ENCODE results near the gene TULP4.

The TULP4 gene

DNA sequence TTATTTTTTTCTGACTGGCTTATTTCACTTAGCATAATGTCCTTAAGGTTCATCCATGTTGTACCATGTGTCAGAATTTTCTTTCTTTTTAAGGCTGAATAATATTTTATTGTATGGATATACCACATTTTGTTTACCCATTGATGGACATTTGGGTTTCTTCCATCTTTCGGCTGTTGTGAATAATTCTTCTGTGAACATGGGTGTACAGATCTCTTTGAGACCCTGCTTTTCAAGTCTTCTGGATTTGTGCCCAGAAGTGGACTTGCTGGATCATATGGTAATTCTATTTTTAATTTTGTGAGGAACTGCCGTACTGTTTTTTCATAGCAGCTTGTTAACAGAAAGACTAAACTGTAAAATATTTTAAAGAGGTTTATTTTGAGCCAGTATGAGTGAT, 153.0 kb downstream of the TULP4 start:
- TF ChIP-seq EGR1 (IDR thresholded peaks at IDR 0.05) = no peak
- TF ChIP-seq TEAD4 (IDR thresholded peaks at IDR 0.05) = no peak
- no peak for TF ChIP-seq TAF1 (IDR thresholded peaks at IDR 0.05; ENCODE audit: low read depth)
- TF ChIP-seq YY1 (IDR thresholded peaks at IDR 0.05; ENCODE audit: low read depth) = no peak
- TF ChIP-seq EP300 (IDR thresholded peaks at IDR 0.05; ENCODE audit: borderline replicate concordance) = no peak
- no peak for TF ChIP-seq TCF12 (IDR thresholded peaks at IDR 0.05; ENCODE audit: low read depth)
- TF ChIP-seq, protein P1, sequence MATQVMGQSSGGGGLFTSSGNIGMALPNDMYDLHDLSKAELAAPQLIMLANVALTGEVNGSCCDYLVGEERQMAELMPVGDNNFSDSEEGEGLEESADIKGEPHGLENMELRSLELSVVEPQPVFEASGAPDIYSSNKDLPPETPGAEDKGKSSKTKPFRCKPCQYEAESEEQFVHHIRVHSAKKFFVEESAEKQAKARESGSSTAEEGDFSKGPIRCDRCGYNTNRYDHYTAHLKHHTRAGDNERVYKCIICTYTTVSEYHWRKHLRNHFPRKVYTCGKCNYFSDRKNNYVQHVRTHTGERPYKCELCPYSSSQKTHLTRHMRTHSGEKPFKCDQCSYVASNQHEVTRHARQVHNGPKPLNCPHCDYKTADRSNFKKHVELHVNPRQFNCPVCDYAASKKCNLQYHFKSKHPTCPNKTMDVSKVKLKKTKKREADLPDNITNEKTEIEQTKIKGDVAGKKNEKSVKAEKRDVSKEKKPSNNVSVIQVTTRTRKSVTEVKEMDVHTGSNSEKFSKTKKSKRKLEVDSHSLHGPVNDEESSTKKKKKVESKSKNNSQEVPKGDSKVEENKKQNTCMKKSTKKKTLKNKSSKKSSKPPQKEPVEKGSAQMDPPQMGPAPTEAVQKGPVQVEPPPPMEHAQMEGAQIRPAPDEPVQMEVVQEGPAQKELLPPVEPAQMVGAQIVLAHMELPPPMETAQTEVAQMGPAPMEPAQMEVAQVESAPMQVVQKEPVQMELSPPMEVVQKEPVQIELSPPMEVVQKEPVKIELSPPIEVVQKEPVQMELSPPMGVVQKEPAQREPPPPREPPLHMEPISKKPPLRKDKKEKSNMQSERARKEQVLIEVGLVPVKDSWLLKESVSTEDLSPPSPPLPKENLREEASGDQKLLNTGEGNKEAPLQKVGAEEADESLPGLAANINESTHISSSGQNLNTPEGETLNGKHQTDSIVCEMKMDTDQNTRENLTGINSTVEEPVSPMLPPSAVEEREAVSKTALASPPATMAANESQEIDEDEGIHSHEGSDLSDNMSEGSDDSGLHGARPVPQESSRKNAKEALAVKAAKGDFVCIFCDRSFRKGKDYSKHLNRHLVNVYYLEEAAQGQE (IDR thresholded peaks at IDR 0.05; ENCODE audit: low read depth) = no peak
- TF ChIP-seq, protein P2, sequence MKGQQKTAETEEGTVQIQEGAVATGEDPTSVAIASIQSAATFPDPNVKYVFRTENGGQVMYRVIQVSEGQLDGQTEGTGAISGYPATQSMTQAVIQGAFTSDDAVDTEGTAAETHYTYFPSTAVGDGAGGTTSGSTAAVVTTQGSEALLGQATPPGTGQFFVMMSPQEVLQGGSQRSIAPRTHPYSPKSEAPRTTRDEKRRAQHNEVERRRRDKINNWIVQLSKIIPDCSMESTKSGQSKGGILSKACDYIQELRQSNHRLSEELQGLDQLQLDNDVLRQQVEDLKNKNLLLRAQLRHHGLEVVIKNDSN (IDR thresholded peaks at IDR 0.05) = no peak
- no peak for TF ChIP-seq ZBTB7A (IDR thresholded peaks at IDR 0.05; ENCODE audit: low read depth)
- TF ChIP-seq CREB1 (IDR thresholded peaks at IDR 0.05; ENCODE audit: low read depth) = no peak
- TF ChIP-seq FOXM1 (IDR thresholded peaks at IDR 0.05; ENCODE audit: borderline replicate concordance, low read depth) = no peak
- TF ChIP-seq CEBPB (IDR thresholded peaks at IDR 0.05) = no peak

DNA sequence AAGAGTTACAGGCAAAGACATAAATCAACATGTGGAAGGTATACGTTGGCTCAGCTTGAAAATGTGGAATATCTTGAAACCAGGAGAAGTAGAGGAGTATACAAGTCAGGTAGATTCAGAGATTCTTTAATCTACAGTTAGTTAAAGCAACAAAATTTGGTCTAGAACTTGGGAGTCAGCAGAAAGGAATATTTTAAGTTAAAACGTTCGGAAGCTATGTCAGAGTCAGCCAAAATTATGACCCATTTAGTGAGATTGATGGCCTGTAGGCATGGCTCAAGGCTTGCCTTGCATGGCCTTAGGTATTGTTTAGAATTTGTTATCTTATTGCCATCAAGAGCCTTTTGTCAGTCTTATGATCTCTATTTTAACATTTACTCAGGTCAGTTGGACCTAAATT, 153.5 kb downstream of the TULP4 start:
- no peak for TF ChIP-seq NFIC (IDR thresholded peaks at IDR 0.05)
- TF ChIP-seq EGR1 (IDR thresholded peaks at IDR 0.05) = no peak
- TF ChIP-seq RAD21 (IDR thresholded peaks at IDR 0.05; ENCODE audit: low read depth) = no peak
- TF ChIP-seq, protein P3, sequence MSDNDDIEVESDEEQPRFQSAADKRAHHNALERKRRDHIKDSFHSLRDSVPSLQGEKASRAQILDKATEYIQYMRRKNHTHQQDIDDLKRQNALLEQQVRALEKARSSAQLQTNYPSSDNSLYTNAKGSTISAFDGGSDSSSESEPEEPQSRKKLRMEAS (IDR thresholded peaks at IDR 0.05) = no peak
- no peak for TF ChIP-seq TAF1 (IDR thresholded peaks at IDR 0.05; ENCODE audit: low read depth)
- no peak for TF ChIP-seq CREB1 (IDR thresholded peaks at IDR 0.05; ENCODE audit: low read depth)
- TF ChIP-seq, protein P2 (IDR thresholded peaks at IDR 0.05) = no peak
- no peak for TF ChIP-seq CEBPB (IDR thresholded peaks at IDR 0.05)
- TF ChIP-seq TEAD4 (IDR thresholded peaks at IDR 0.05) = no peak
- TF ChIP-seq ZBTB7A (IDR thresholded peaks at IDR 0.05; ENCODE audit: low read depth) = no peak
- TF ChIP-seq TCF12 (IDR thresholded peaks at IDR 0.05; ENCODE audit: low read depth) = no peak

DNA sequence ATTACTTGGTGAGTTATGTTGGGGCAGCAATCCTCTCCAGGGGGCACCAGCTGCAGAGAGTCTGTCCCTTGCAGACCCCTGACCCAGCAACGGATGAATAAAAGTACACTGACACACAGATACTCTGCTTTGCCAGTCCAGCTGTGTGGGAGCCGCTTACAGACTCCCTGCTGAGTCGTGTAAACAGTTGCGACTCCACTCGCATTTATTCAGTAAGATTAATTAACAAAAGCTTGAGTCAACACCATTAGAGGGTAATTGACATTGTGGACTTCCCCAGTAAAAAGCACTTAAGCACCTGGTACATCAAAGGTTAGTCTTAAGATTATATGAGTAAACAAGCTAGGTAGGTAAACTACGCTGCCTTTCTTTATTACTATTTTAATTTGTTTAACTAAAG, 155.7 kb downstream of the TULP4 start:
- TF ChIP-seq, protein P1 (IDR thresholded peaks at IDR 0.05; ENCODE audit: low read depth) = no peak
- TF ChIP-seq CEBPB (IDR thresholded peaks at IDR 0.05) = no peak
- TF ChIP-seq TEAD4 (IDR thresholded peaks at IDR 0.05) = no peak
- TF ChIP-seq, protein P2 (IDR thresholded peaks at IDR 0.05) = no peak
- no peak for TF ChIP-seq CREB1 (IDR thresholded peaks at IDR 0.05; ENCODE audit: low read depth)
- no peak for TF ChIP-seq TCF12 (IDR thresholded peaks at IDR 0.05; ENCODE audit: low read depth)

DNA sequence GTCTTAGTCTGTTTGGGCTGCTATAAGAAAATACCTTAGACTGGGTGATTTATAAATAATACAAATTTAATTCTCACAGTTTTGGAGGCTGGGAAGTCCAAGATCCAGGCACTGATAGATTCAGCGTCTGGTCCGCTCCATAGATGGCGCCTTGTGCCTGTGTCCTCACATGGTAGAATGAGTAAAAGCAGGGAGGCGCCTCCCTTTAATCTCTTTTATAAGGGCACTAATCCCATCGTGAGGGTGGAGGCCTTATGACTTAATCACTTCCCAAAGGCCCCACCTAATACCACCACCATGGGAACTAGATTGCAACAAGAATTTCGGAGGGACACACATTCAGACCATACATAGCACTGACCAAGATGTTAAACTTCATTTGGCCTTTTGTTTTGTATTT, 156.4 kb downstream of the TULP4 start:
- TF ChIP-seq TCF12 (IDR thresholded peaks at IDR 0.05; ENCODE audit: low read depth) (no peak), RAD21 (IDR thresholded peaks at IDR 0.05; ENCODE audit: low read depth) (no peak), ZBTB7A (IDR thresholded peaks at IDR 0.05; ENCODE audit: low read depth) (no peak), YY1 (IDR thresholded peaks at IDR 0.05; ENCODE audit: low read depth) (no peak), CEBPB (IDR thresholded peaks at IDR 0.05) (no peak), CREB1 (IDR thresholded peaks at IDR 0.05; ENCODE audit: low read depth) (no peak), NFIC (IDR thresholded peaks at IDR 0.05) (no peak), EP300 (IDR thresholded peaks at IDR 0.05; ENCODE audit: borderline replicate concordance) (no peak), EGR1 (IDR thresholded peaks at IDR 0.05) (no peak), TAF1 (IDR thresholded peaks at IDR 0.05; ENCODE audit: low read depth) (no peak), TEAD4 (IDR thresholded peaks at IDR 0.05) (no peak), FOXM1 (IDR thresholded peaks at IDR 0.05; ENCODE audit: borderline replicate concordance, low read depth) (no peak)
- TF ChIP-seq, protein P3 (IDR thresholded peaks at IDR 0.05) = no peak
- TF ChIP-seq, protein P1 (IDR thresholded peaks at IDR 0.05; ENCODE audit: low read depth) = no peak
- TF ChIP-seq, protein P2 (IDR thresholded peaks at IDR 0.05) = no peak
